ENCODE data around the gene LTBP4.
"Not testable (repeated sequence)": the region's sequence is repeated elsewhere in the genome, so short reads cannot be mapped to it uniquely, and the experiment has no call there.

LTBP4 gene, protein sequence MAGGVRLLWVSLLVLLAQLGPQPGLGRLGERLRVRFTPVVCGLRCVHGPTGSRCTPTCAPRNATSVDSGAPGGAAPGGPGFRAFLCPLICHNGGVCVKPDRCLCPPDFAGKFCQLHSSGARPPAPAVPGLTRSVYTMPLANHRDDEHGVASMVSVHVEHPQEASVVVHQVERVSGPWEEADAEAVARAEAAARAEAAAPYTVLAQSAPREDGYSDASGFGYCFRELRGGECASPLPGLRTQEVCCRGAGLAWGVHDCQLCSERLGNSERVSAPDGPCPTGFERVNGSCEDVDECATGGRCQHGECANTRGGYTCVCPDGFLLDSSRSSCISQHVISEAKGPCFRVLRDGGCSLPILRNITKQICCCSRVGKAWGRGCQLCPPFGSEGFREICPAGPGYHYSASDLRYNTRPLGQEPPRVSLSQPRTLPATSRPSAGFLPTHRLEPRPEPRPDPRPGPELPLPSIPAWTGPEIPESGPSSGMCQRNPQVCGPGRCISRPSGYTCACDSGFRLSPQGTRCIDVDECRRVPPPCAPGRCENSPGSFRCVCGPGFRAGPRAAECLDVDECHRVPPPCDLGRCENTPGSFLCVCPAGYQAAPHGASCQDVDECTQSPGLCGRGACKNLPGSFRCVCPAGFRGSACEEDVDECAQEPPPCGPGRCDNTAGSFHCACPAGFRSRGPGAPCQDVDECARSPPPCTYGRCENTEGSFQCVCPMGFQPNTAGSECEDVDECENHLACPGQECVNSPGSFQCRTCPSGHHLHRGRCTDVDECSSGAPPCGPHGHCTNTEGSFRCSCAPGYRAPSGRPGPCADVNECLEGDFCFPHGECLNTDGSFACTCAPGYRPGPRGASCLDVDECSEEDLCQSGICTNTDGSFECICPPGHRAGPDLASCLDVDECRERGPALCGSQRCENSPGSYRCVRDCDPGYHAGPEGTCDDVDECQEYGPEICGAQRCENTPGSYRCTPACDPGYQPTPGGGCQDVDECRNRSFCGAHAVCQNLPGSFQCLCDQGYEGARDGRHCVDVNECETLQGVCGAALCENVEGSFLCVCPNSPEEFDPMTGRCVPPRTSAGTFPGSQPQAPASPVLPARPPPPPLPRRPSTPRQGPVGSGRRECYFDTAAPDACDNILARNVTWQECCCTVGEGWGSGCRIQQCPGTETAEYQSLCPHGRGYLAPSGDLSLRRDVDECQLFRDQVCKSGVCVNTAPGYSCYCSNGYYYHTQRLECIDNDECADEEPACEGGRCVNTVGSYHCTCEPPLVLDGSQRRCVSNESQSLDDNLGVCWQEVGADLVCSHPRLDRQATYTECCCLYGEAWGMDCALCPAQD (N-terminal part only)

DNA sequence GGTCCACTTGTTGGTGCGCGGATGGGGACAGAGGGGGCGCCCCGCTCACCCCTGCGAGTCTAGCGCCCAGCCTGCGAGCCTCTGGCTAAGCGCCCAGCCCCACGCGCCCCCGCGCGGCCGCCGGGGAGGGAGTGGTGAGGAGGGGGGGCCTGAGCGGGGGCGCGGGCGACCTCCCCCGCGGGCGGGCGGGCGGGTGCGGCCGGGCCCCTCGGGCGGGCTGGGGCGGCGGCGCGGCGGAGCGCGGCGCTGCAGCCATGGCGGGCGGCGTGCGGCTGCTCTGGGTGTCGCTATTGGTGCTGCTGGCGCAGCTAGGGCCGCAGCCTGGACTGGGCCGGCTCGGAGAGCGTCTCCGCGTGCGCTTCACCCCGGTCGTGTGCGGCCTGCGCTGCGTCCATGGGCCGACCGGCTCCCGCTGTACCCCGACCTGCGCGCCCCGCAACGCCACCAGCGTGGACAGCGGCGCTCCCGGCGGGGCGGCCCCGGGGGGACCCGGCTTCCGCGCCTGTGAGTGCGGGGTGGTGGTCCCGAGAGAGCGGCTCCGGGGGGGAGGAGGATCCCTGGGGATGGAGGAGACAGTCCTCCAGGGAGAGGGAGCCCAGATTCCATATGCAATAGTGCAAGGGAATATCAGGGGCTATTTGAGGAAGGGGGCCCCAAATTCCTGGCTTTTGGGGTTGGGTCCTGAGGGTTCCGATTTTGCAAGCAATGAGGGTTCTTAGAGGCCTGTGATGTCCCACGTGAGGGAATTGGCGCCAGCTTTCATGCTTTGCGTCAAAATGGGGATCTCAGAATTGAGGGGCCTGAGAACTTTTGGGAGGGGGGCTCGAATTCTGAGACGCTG is at the start of gene LTBP4:
LTBP4 (plus strand) TSS at position 236 of the 841 bp plus-strand sequence; CDS start at position 255, 19 bp downstream.
- no peak for DNase-seq (ENCODE audit: low read depth in 2 of 2)

DNA sequence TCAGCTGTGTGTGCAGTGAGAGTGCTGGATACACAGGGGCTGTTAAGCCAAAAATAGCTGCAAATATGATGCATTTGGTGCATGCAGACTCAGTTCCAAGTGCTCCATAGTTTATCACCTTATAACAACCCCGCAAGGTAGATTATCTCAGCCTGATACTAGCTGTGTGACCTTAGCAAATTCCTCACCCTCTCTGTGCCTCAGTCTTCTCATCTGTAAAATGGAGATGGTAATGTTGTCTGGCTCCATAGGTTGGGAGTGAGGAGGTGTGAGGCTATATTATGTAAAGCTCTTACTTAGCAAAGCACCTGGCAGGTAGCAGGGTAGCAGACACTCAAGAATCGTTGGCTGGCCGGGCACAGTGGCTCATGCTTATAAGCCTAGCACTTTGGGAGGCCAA is 48.3 kb upstream of the LTBP4 start:
- no peak for DNase-seq (ENCODE audit: low read depth in 2 of 2)

DNA sequence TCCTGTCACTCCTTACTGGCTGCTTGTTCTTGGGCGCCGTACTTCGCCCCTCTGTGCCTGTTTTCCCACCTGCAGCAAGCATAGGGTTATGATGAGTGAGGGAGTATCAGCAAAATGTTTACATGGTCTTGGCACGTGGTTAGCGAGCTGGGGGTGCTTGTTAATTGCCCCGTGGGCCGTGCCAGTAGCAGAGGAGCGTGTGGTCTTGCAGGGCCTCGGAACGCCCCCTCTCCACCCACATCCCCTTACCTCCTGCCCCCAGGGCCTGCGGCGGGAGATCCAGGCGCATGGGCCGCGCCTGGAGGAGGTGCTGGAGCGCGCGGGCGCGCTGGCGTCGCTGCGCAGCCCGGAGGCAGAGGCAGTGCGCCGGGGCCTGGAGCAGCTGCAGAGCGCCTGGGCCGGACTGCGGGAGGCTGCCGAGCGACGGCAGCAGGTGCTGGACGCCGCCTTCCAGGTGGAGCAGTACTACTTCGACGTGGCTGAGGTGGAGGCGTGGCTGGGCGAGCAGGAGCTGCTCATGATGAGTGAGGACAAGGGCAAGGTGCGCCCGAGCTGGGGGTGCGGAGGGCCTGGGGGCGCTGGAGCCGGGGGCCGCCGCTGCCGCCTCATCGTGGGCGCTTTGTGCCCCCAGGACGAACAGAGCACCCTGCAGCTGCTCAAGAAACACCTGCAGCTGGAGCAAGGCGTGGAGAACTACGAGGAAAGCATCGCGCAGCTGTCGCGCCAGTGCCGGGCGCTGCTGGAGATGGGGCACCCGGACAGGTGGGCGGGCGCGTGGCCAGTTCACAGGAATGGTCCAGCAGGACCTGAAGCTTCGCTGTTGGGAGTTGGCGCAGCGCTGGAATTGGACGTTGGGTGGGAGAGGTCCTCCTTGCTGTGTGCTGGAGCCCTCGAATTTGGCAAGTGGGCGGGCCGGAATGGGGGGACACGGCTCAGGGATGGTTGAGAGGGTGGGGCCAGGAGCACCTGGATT is 47.0 kb upstream of the LTBP4 start:
- DNase-seq (ENCODE audit: low read depth in 2 of 2) = no peak

DNA sequence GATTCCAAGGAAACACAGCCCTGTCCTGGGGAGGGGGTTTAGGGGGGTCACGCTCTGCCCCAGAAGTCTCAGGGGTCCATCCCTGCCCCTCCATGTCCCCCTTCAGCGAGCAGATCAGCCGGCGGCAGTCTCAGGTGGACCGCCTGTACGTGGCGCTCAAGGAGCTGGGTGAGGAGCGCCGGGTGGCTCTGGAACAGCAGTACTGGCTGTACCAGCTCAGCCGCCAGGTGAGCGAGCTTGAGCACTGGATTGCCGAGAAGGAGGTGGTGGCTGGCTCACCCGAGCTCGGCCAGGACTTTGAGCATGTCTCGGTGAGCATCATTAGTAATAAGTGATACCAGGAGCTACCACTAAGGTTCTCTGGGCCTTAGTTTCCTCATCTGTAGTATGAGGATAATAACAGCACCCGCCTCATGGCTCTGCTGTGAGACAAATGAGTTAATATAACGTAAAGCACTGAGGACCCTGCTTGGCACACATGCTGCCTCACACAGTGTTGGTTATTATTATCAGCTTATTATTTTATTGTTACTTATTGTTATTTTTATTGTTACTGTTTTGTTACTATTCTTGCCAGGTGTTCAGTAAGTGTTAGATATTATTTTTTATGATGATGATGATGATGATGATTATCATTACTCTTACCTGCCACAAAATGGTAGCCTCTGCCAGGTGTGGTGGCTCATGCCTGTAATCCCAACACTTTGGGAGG is 45.0 kb upstream of the LTBP4 start:
- DNase-seq (ENCODE audit: low read depth in 2 of 2) = no peak

DNA sequence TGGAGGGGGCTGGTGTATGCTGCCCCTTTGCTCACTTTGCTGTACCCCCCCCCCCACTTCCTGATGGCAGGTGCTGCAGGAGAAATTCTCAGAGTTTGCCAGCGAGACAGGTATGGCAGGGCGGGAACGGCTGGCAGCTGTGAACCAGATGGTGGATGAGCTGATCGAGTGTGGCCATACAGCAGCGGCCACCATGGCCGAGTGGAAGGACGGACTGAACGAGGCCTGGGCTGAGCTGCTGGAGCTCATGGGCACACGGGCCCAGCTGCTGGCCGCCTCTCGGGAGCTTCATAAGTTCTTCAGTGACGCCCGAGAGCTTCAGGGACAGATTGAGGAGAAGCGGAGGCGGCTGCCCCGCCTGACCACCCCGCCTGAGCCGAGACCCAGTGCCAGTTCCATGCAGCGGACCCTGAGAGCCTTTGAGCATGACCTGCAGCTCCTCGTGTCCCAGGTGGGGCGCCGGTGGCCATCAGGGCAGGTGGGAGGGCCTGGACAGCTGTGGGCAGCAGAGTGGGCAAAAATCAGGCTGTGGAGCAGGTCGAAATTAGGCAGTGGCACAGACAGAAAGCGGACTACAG is 44.1 kb upstream of the LTBP4 start:
- no peak for DNase-seq (ENCODE audit: low read depth in 2 of 2)

DNA sequence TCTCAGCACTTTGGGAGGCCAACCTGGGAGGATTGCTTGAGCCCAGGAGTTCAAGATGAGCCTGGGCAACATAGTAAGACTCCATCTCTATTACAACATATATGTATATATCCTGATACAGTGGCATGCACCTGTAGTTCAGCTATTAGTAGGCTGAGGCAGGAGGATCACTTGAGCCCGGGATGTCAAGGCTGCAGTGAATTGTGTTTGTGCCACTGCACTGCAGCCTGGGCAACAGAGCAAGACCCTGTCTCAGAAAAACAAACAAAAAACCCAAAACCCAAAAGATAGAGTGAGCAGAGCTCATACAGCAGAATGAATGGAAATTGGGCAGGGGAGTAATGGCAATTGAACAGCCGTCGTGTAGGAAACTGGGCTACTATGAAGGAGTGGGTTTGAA is 41.8 kb upstream of the LTBP4 start:
- no peak for DNase-seq (ENCODE audit: low read depth in 2 of 2)

DNA sequence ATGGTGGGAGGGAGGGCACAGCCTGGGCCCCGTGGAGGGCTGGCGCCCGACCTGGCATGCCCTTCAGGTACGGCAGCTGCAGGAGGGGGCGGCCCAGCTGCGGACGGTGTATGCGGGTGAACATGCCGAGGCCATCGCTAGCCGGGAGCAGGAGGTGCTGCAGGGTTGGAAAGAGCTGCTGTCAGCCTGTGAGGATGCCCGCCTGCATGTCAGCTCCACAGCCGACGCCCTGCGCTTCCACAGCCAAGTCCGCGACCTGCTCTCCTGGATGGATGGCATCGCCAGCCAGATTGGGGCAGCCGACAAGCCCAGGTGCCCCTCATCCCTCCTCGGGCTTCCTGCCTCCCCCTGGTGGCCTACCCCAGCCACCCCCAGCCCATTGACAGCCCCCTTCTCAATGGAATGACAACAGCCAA is 41.1 kb upstream of the LTBP4 start:
- DNase-seq (ENCODE audit: low read depth in 2 of 2) = no peak

DNA sequence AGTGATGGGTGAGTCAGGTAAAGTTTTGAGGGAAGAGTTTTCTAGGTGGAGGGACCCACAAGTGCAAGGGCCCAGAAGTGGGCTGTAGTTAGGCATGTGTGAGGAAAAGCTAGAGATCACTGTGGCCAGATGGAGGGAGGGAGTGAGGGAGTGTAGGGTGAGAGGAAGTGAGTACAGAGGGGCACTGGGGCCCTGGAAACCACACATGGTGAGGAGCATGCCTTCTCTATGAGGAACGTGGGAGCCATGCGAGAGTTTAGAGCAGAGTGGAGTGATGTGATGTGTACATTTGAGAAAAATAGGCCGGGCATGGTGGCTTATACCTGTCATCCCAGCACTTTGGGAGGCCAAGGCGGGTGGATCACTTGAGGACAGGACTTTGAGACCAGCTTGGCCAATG is 39.2 kb upstream of the LTBP4 start:
- no peak for DNase-seq (ENCODE audit: low read depth in 2 of 2)

DNA sequence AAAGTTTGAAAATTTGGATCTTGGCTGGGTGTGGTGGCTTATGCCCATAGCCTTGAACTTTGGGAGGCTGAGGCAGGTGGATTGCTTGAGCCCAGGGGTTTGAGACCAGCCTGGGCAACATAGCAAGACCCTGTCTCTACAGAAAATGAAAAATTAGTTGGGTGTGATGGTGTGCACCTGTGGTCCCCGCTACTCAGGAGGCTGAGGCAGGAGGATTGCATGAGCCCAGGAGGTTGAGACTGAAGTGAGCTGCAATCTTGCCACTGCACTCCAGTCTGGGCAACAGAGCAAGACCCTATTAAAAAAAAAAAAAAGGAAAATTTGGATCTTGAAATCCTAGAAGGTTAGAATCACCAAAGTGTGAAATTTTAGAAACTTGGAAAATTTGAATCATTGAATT is 36.6 kb upstream of the LTBP4 start:
- DNase-seq (ENCODE audit: low read depth in 2 of 2) = not testable (repeated sequence)

DNA sequence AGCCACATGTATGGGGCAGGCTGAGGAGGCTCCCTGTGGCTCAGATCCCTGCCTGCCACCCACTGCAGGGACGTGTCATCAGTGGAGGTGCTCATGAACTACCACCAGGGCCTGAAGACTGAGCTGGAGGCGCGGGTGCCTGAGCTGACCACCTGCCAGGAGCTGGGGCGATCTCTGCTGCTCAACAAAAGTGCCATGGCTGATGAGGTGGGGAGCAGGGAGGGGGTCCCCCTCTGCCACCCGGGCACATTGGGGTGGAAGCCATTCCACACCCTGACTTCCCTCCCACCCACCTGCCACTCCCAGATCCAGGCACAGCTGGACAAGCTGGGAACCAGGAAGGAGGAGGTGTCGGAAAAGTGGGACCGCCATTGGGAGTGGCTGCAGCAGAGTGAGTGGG is 35.8 kb upstream of the LTBP4 start:
- no peak for DNase-seq (ENCODE audit: low read depth in 2 of 2)

DNA sequence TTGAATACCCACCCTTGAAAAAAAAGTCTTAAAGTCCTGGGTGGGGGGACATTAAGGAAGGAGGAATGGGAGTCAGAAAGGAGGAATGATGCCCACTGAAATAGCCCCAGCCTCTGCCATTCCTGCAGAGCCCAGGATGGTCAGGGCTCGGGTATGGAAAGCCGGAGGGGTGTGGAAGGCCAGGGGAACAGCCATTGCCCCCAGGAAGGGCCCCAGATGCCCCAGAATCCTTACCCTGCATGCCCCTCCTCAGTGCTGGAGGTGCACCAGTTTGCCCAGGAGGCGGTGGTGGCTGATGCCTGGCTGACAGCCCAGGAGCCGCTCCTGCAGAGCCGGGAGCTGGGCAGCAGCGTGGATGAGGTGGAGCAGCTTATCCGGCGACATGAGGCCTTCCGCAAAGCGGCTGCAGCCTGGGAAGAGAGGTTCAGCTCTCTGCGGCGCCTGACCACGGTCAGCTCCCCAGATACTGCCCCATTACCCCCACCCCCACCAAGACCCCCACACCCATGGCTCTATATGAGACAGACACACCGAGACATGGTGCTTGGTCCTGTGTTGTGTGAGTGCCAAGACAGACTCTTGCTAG is 35.2 kb upstream of the LTBP4 start:
- no peak for DNase-seq (ENCODE audit: low read depth in 2 of 2)

DNA sequence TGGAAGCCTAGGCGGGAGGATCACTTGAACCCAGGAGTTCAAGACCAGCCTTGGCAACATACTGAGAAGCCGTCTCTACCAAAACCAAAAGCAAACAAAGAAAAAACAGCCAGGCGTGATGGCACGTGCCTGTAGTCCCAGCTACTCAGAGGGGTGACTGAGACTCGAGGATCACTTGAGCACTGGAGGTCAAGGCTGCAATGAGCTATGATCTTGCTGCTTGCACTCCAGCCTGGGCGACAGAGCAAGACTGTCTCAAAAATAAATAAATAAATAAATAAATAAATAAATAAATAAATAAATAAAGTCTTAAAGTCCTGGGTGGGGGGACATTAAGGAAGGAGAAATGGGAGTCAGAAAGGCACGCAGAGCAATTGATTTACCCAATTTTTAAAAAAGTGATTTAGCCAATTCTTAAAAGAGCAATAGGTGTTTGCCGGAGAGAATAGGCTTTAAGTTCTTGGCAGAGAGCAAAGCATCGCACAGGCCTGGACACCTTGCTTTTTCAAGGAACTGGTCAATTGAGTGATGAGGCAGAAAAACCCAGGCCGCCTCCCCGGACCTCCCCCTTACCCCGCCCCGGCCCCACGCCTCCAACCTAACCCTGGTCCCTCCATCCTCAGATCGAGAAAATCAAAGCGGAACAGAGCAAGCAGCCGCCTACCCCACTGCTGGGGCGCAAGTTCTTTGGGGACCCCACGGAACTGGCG is 34.0 kb upstream of the LTBP4 start:
- no peak for DNase-seq (ENCODE audit: low read depth in 2 of 2)

DNA sequence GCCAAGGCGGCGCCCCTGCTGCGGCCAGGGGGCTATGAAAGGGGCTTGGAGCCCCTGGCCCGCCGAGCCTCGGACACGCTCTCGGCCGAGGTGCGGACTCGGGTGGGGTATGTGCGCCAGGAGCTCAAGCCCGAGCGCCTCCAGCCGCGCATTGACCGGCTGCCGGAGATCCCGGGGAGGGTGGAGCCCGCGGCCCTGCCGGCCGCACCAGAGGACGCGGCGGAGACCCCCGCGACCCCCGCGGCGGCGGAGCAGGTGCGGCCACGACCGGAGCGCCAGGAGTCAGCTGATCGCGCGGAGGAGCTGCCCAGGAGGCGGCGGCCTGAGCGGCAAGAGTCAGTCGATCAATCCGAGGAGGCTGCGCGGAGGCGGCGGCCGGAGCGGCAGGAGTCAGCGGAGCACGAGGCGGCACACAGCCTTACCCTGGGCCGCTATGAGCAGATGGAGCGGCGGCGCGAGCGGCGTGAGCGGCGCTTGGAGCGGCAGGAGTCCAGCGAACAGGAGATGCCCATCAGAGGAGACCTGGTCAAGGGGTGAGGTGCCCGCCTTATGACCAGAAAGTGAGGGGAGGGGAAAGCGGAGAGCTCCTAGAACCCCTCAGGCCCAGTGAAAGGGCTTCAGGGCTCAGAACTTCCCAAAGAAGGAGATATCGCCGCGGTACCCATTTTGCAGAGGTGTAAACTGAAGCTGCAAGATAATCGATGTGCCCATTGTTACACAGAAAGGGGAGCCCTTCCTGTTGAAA is 33.2 kb upstream of the LTBP4 start:
- no peak for DNase-seq (ENCODE audit: low read depth in 2 of 2)

DNA sequence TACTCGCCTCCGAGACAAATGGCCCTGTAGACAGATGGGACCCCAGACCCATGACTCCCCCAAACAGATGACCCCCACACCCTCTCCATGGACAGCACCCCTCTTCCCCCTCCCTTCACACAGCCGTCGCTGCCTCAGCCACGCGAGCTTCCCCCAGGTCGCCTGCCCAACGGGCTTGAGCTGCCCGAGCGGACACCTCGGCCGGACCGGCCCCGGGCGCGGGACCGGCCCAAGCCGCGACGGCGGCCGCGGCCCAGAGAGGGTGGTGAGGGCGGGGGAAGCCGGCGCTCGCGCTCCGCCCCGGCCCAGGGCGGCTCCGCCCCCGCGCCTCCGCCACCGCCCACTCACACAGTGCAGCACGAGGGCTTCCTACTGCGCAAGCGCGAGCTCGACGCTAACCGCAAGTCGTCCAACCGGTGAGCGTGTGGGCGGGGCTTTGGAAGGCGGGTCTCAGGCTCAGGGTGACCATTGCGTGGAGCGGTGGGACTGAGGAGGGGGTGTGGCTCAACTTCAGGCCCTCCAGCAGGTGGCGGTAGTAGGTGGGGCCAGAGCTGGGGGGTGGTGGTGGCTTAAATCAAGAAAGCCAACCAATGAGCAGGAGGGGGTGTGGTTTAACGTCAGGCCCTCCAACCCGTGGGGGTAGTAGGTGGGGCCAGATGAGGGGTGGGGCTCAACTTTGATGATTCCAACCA is 30.7 kb upstream of the LTBP4 start:
- DNase-seq (ENCODE audit: low read depth in 2 of 2) = peak; percentile 88 to 91

DNA sequence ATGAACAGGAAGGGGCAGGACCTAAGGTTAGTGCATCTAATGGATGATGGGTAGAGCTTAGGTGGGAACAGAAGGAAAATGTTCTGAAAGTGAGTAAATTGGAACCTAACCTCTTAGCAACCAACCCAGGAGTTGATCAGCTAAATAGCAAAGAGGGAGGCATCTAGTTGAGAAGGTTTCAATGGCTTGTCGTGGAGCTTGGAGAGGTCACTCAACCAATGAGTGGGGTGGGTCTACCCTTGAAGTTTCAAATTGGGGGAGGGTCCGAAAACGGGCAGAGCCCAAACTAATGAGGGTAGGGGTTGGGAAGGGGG is 30.2 kb upstream of the LTBP4 start:
- no peak for DNase-seq (ENCODE audit: low read depth in 2 of 2)

DNA sequence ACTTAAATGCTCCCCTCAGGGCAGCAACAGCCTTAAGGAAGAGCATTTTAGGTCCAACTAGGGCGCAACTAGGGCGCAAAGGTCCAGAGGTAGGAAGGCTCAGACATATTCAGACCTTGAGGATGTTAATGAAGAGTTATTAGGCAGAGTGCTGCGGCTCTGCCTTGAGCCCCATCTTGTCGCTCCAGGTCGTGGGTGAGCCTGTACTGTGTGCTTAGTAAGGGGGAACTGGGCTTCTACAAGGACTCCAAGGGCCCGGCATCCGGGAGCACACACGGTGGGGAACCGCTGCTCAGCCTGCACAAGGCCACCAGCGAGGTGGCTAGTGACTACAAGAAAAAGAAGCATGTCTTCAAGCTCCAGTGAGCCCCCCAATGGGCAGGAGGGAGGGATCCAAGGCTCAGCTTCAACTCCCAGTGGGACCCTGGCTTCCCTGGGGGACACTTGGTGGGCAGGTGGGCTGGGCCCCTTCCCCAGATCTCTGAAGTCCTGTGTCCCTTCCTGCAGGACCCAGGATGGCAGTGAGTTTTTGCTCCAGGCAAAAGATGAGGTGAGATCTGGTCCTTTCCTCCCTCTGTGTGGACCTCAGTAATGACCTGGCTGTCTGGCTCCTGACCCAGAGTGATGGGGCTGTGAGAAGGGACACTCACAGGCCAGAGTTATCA is 29.2 kb upstream of the LTBP4 start:
- DNase-seq (ENCODE audit: low read depth in 2 of 2) = no peak
